Transverse colon (tissue), 4 donors: ENCODE results near the gene RIMBP2. TPM values are rescaled to one million over a fixed set of nuclear protein-coding genes. Genes with fewer than 3 reads are reported as not detected.

ENCODE experiments used
- DNase-seq: peaks from one replicate; pipeline ENCODE4 v3.0.0-alpha.2; 2019
- H3K27ac ChIP-seq, 4 donors: fragments of 200-600 bp; sonication (generic); 2 replicates each; pipeline ENCODE4 v1.5.1; 2016 to 2018; ENCODE audit warnings: inconsistent platforms in 4 of 4
- H3K27me3 ChIP-seq: fragments of 200-600 bp; sonication (generic); 2 replicates; pipeline ENCODE4 v1.5.1; 2017; ENCODE audit warnings: inconsistent platforms
- H3K36me3 ChIP-seq, 4 donors: fragments of 200-600 bp; sonication (generic); 2 replicates each; pipeline ENCODE4 v1.5.1; 2017 to 2019; ENCODE audit warnings: inconsistent platforms in 4 of 4
- H3K4me1 ChIP-seq, 4 donors: fragments of 200-600 bp; sonication (generic); 2 replicates each; pipeline ENCODE4 v1.5.1; 2017 to 2020; ENCODE audit warnings: inconsistent platforms in 4 of 4
- H3K4me3 ChIP-seq, 4 donors: fragments of 200-600 bp; sonication (generic); 1 replicate in 1 of 4; 2 replicates in 3 of 4; pipeline versions ENCODE4 v1.5.1 to v1.6.1; 2017 to 2019; ENCODE audit warnings: inconsistent platforms in 4 of 4
- H3K9me3 ChIP-seq, 2 donors: fragments of 200-600 bp; sonication (generic); 2 replicates each; pipeline ENCODE4 v1.5.1; 2017 to 2019; ENCODE audit warnings: inconsistent platforms in 2 of 2
- CTCF ChIP-seq, 5 experiments: fragments of 200-600 bp in 3 of 5; fragments of 450-650 bp in 2 of 5; sonication (generic) in 3 of 5; IDR thresholded peaks; 1 replicate in 2 of 5; 2 replicates in 3 of 5; pipeline ENCODE4 v1.5.1; 2016 to 2017; ENCODE audit warnings: antibody characterized with exemption in 5 of 5, inconsistent platforms in 3 of 5, mild to moderate bottlenecking in 2 of 5, moderate library complexity in 1 of 5
- EP300 ChIP-seq: sonication (generic); formaldehyde crosslinking; IDR thresholded peaks from one replicate; pipeline ENCODE4 v1.6.1; 2017; ENCODE audit warnings: antibody characterized with exemption, low read depth
- POLR2A ChIP-seq: fragments of 450-650 bp; IDR thresholded peaks from one replicate; pipeline ENCODE4 v1.6.1; 2016; ENCODE audit warnings: antibody characterized with exemption, mild to moderate bottlenecking, moderate library complexity
- POLR2AphosphoS5 ChIP-seq, 3 donors: sonication (generic); formaldehyde crosslinking; IDR thresholded peaks; one replicate each; pipeline ENCODE4 v1.6.1; 2016; ENCODE audit warnings: antibody characterized with exemption in 3 of 3
- WGBS, 2 donors: methylation state at CpG; one replicate each; pipeline ENCODE4 v1.1.5; 2018; ENCODE audit warnings: low coverage in 1 of 2; 5-methylcytosine and 5-hydroxymethylcytosine counted together
- in situ Hi-C, 4 donors: fragments of 200-750 bp; cut with MboI; loops; one replicate each; pipeline versions ENCODE4 v1.15.0 to v1.15.1; 2017; ENCODE audit warnings: low sequenced_read_pairs in 3 of 4, low pct_ligation_motif_present in 1 of 4, low pct_unique_long_range_greater_than_20kb in 1 of 4
- intact Hi-C: fragments of 100-400 bp; cut with DNase I; formaldehyde crosslinking; loops from one replicate; pipeline ENCODE4 v1.15.1; 2023; ENCODE audit warnings: low total_unique reads
- total RNA-seq, 4 donors: library from RNA; depleted of rRNA; stranded (reverse); fragments of >200 nt; gene quantifications; one replicate each; pipeline ENCODE4 v1.1.0, GENCODE V29; 2016

RIMBP2 gene
- total RNA-seq, 4 donors from 2014 or later: 2.9 to 17.3 (median 4.3) TPM

GRCh38 chr12:130435826-130436225 lies 280.3 kb downstream of the RIMBP2 start:
- no peaks in the 10 kb centered on the region for H3K4me1 ChIP-seq
- no peak overlapping the region for H3K27ac ChIP-seq
- no peaks in the 10 kb centered on the region for H3K36me3 ChIP-seq
- DNase-seq: no peak
- TF ChIP-seq POLR2AphosphoS5 (IDR thresholded peaks at IDR 0.05): no peak
- TF ChIP-seq POLR2A: no peak
- TF ChIP-seq EP300: no peak
- no peak for TF ChIP-seq CTCF (IDR thresholded peaks at IDR 0.05)
- H3K27me3 ChIP-seq: no peaks in the 10 kb centered on the region
- no peaks in the 10 kb centered on the region for H3K9me3 ChIP-seq
- in situ Hi-C loops (no loop called here), intact Hi-C loops (no loop called here)
- H3K4me3 ChIP-seq: no peak overlapping the region
- 85 to 97% methylated on average over 6 to 17 of the region's 17 CpGs for WGBS, 2 donors

GRCh38 chr12:130435331-130435730 lies 280.8 kb downstream of the RIMBP2 start:
- Histone ChIP-seq H3K9me3 (no peaks in the 10 kb centered on the region), H3K36me3 (no peaks in the 10 kb centered on the region), H3K27ac (no peak overlapping the region), H3K27me3 (no peaks in the 10 kb centered on the region), H3K4me3 (no peak overlapping the region), H3K4me1 (no peaks in the 10 kb centered on the region)
- DNase-seq: no peak
- in situ Hi-C loops: no loop called here
- no peak for TF ChIP-seq CTCF (IDR thresholded peaks at IDR 0.05)
- no peak for TF ChIP-seq POLR2AphosphoS5 (IDR thresholded peaks at IDR 0.05)
- TF ChIP-seq POLR2A: no peak
- no peak for TF ChIP-seq EP300
- intact Hi-C loops: no loop called here
- WGBS, 2 donors: 91% methylated on average over 6 of the region's 6 CpGs; no CpG with 5 or more reads in 1 of the 2 donors

GRCh38 chr12:130434560-130434959 lies 281.5 kb downstream of the RIMBP2 start:
- H3K27ac ChIP-seq: no peak overlapping the region
- no peaks in the 10 kb centered on the region for H3K36me3 ChIP-seq
- WGBS, 2 donors: 94 to 100% methylated on average over 3 to 21 of the region's 22 CpGs
- H3K4me1 ChIP-seq: no peaks in the 10 kb centered on the region
- H3K4me3 ChIP-seq: no peak overlapping the region
- no peaks in the 10 kb centered on the region for H3K27me3 ChIP-seq
- in situ Hi-C loops: no loop called here
- no peak for DNase-seq
- intact Hi-C loops: no loop called here
- H3K9me3 ChIP-seq: no peaks in the 10 kb centered on the region
- no peak for TF ChIP-seq CTCF (IDR thresholded peaks at IDR 0.05)

GRCh38 chr12:130433834-130434233 lies 282.3 kb downstream of the RIMBP2 start:
- Histone ChIP-seq H3K4me3 (no peak overlapping the region), H3K36me3 (no peaks in the 10 kb centered on the region), H3K9me3 (no peaks in the 10 kb centered on the region), H3K4me1 (no peaks in the 10 kb centered on the region), H3K27me3 (no peaks in the 10 kb centered on the region), H3K27ac (no peak overlapping the region)
- TF ChIP-seq POLR2AphosphoS5 (IDR thresholded peaks at IDR 0.05) (no peak), EP300 (no peak), CTCF (IDR thresholded peaks at IDR 0.05) (no peak), POLR2A (no peak)
- WGBS, 2 donors: 86 to 94% methylated on average over 8 to 13 of the region's 13 CpGs
- in situ Hi-C loops (no loop called here), intact Hi-C loops (no loop called here)
- DNase-seq: no peak
